RCC 7860 (cell line): Measurements from ENCODE around the gene E4F1.

ENCODE experiments used
- DNase-seq: peaks from one replicate; pipeline ENCODE4 v3.0.0-alpha.2; 2015; ENCODE audit warnings: low spot score
- FAIRE-seq: peaks from 2 replicates; lab custom pipeline; 2012; peaks lifted over from hg19 to GRCh38; lab: Jason Lieb, UNC

The E4F1 gene

GRCh38 chr16:2284797-2285576 is 61.6 kb downstream of the E4F1 start:
- no peak for FAIRE-seq
- DNase-seq, result no peak
